ENCODE results near the gene BMI1.

DNA sequence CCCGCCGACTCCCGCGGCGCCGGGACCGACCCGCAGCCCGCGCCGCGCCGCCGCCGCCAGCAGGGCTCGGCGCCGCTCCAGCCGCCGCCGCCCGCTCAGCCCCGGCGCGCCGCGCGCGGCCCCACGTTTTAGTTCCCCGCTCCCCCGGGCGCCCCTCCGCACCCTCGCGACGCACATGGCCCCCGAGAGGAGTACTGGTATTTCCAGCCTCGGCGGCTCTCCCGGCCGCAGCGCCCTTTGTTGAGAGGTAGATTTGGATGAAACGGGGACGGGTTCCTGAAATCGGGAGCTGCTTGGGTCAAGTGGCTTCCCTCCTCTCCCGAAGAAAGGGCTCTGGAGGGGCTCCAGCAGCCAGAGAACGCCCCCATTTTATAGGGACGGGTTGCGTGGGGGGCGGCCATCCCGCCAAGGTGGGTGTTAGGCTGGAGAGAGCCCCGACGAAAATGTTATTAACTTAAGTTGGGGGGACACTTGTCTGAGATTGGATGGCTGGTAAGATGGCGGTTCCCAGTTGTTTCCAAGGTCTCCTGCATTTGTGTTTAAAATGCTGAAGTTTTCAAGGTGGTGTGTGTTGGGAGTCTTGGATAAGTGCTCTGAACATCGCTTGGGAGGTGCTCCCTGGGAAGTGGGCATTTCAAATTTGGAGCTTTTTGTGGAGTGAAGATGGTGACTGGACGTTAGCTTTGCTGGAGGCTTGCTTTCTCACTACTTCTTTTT is 1.2 kb downstream of the BMI1 start:
- TF ChIP-seq, protein P1, sequence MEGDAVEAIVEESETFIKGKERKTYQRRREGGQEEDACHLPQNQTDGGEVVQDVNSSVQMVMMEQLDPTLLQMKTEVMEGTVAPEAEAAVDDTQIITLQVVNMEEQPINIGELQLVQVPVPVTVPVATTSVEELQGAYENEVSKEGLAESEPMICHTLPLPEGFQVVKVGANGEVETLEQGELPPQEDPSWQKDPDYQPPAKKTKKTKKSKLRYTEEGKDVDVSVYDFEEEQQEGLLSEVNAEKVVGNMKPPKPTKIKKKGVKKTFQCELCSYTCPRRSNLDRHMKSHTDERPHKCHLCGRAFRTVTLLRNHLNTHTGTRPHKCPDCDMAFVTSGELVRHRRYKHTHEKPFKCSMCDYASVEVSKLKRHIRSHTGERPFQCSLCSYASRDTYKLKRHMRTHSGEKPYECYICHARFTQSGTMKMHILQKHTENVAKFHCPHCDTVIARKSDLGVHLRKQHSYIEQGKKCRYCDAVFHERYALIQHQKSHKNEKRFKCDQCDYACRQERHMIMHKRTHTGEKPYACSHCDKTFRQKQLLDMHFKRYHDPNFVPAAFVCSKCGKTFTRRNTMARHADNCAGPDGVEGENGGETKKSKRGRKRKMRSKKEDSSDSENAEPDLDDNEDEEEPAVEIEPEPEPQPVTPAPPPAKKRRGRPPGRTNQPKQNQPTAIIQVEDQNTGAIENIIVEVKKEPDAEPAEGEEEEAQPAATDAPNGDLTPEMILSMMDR (IDR thresholded peaks at IDR 0.05): no peak
- TF ChIP-seq POLR2A (IDR thresholded peaks at IDR 0.05): no peak
